ENCODE results near the gene LMF1.

GRCh38 chr16:995087-995486, 24.3 kb upstream of the LMF1 start:
- TF ChIP-seq POLR2A (IDR thresholded peaks at IDR 0.05) = no peak
- no peak for TF ChIP-seq CTCF (IDR thresholded peaks at IDR 0.05)
